ENCODE data around the gene TBC1D2. TPM values are rescaled to one million over a fixed set of nuclear protein-coding genes. Genes with fewer than 3 reads are reported as not detected.

Gene TBC1D2
- total and polyA plus RNA-seq, 2 experiments from 2014 or later: 3.7 to 6.8 TPM

DNA sequence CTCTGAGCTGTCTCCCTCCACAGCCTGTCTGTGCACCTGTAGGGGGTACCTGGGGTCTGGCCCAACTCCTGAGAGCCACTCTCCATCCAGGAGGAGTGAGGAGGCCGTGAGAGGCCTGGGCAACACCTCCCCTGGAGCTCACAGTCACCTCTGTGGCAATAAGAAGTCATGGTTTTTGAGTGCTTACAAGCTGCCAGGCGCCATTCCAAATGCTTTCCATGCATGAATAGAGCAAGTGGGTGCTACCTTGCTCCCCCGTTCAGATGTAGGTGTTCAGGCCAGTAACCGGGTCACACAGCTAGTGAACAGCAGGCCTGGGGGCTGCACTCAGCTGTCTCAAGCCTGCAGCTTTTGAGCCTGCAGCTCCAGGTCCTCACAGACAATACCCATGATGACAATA, 93.6 kb downstream of the TBC1D2 start (continued):
- TF ChIP-seq, protein P1, sequence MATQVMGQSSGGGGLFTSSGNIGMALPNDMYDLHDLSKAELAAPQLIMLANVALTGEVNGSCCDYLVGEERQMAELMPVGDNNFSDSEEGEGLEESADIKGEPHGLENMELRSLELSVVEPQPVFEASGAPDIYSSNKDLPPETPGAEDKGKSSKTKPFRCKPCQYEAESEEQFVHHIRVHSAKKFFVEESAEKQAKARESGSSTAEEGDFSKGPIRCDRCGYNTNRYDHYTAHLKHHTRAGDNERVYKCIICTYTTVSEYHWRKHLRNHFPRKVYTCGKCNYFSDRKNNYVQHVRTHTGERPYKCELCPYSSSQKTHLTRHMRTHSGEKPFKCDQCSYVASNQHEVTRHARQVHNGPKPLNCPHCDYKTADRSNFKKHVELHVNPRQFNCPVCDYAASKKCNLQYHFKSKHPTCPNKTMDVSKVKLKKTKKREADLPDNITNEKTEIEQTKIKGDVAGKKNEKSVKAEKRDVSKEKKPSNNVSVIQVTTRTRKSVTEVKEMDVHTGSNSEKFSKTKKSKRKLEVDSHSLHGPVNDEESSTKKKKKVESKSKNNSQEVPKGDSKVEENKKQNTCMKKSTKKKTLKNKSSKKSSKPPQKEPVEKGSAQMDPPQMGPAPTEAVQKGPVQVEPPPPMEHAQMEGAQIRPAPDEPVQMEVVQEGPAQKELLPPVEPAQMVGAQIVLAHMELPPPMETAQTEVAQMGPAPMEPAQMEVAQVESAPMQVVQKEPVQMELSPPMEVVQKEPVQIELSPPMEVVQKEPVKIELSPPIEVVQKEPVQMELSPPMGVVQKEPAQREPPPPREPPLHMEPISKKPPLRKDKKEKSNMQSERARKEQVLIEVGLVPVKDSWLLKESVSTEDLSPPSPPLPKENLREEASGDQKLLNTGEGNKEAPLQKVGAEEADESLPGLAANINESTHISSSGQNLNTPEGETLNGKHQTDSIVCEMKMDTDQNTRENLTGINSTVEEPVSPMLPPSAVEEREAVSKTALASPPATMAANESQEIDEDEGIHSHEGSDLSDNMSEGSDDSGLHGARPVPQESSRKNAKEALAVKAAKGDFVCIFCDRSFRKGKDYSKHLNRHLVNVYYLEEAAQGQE (IDR thresholded peaks at IDR 0.05; ENCODE audit: unreplicated experiment): no peak
- TF ChIP-seq POLR2AphosphoS5 (IDR thresholded peaks at IDR 0.05; ENCODE audit: low read depth) (no peak), STAT1 (IDR thresholded peaks at IDR 0.05; ENCODE audit: unreplicated experiment) (no peak)

DNA sequence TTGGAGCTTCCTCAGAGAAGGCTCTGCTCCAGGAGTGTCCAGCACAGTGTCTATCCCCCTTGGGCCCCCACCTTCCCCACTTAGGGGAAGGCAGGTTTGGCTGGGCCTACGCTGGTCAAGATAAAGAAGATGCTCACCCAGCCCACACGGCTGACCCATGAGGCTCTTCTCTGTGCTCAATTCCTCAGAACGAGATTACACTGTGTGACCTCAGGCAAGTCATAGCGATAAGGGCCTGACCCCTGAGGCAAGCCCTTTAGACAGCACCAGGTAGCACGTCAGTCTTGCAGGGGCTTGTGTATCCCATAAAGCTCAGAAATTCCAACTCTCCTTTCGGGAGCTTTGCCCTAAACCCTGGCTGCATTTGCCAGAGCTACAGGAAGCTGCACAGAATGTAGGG, 95.7 kb downstream of the TBC1D2 start:
- 0 out of 2 replicates have a peak, but pooled peaks cover 5% of the 10 kb centered on the region for H3K36me3 ChIP-seq (ENCODE audit: insufficient read depth)
- Mint-ChIP-seq H3K4me1 (no peaks in the 10 kb centered on the region; the same call in 2 of the 3 replicates), H3K9me3 (no peaks in the 10 kb centered on the region), H3K27ac (no peak overlapping the region), H3K4me3 (no peak overlapping the region), H3K36me3 (ENCODE audit: low read depth) (no peaks in the 10 kb centered on the region; the same call in 2 of the 3 replicates), H3K27me3 (ENCODE audit: insufficient read depth, low read depth, poor library complexity) (peaks cover 1% of the 10 kb centered on the region)
- ATAC-seq (no peak), DNase-seq (ENCODE audit: low spot score) (no peak)
- H2AFZ ChIP-seq: no peak overlapping the region
- no peak overlapping the region for H3K27ac ChIP-seq (ENCODE audit: low read depth)
- no peaks in the 10 kb centered on the region for H3F3A ChIP-seq (replicated peaks; ENCODE audit: low read depth)
- H3K4me1 ChIP-seq (ENCODE audit: insufficient read depth): no peaks in the 10 kb centered on the region
- no peaks in the 10 kb centered on the region for H3K27me3 ChIP-seq (ENCODE audit: insufficient read depth)
- H3K4me3 ChIP-seq: no peak overlapping the region
- H4K20me1 ChIP-seq (replicated peaks; ENCODE audit: insufficient read depth): peaks cover 3% of the 10 kb centered on the region; the same call in 1 of the 2 replicates
- no peaks in the 10 kb centered on the region for H3K9me2 ChIP-seq (ENCODE audit: insufficient read depth)
- H3K79me2 ChIP-seq (replicated peaks; ENCODE audit: insufficient read depth): no peaks in the 10 kb centered on the region; the same call in 1 of the 2 replicates
- no peak overlapping the region for H3K4me2 ChIP-seq
- TF ChIP-seq ZNF114 (CRISPR knock-in tag; IDR thresholded peaks at IDR 0.05) (no peak), EZH2phosphoT487 (IDR thresholded peaks at IDR 0.05; ENCODE audit: unreplicated experiment) (no peak), NANOG (IDR thresholded peaks at IDR 0.05; ENCODE audit: borderline replicate concordance) (no peak), ZNF331 (CRISPR knock-in tag; IDR thresholded peaks at IDR 0.05; ENCODE audit: low read depth) (no peak), JUNB (IDR thresholded peaks at IDR 0.05; ENCODE audit: unreplicated experiment) (no peak), CREB1 (CRISPR knock-in tag; IDR thresholded peaks at IDR 0.05; ENCODE audit: low read depth) (no peak), STAT1 (IDR thresholded peaks at IDR 0.05; ENCODE audit: unreplicated experiment) (no peak), POLR2AphosphoS5 (IDR thresholded peaks at IDR 0.05; ENCODE audit: low read depth) (no peak)
- TF ChIP-seq, protein P1 (IDR thresholded peaks at IDR 0.05; ENCODE audit: unreplicated experiment): no peak
- TF ChIP-seq, protein P2, sequence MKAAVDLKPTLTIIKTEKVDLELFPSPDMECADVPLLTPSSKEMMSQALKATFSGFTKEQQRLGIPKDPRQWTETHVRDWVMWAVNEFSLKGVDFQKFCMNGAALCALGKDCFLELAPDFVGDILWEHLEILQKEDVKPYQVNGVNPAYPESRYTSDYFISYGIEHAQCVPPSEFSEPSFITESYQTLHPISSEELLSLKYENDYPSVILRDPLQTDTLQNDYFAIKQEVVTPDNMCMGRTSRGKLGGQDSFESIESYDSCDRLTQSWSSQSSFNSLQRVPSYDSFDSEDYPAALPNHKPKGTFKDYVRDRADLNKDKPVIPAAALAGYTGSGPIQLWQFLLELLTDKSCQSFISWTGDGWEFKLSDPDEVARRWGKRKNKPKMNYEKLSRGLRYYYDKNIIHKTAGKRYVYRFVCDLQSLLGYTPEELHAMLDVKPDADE (IDR thresholded peaks at IDR 0.05): no peak
- TF ChIP-seq, protein P3, sequence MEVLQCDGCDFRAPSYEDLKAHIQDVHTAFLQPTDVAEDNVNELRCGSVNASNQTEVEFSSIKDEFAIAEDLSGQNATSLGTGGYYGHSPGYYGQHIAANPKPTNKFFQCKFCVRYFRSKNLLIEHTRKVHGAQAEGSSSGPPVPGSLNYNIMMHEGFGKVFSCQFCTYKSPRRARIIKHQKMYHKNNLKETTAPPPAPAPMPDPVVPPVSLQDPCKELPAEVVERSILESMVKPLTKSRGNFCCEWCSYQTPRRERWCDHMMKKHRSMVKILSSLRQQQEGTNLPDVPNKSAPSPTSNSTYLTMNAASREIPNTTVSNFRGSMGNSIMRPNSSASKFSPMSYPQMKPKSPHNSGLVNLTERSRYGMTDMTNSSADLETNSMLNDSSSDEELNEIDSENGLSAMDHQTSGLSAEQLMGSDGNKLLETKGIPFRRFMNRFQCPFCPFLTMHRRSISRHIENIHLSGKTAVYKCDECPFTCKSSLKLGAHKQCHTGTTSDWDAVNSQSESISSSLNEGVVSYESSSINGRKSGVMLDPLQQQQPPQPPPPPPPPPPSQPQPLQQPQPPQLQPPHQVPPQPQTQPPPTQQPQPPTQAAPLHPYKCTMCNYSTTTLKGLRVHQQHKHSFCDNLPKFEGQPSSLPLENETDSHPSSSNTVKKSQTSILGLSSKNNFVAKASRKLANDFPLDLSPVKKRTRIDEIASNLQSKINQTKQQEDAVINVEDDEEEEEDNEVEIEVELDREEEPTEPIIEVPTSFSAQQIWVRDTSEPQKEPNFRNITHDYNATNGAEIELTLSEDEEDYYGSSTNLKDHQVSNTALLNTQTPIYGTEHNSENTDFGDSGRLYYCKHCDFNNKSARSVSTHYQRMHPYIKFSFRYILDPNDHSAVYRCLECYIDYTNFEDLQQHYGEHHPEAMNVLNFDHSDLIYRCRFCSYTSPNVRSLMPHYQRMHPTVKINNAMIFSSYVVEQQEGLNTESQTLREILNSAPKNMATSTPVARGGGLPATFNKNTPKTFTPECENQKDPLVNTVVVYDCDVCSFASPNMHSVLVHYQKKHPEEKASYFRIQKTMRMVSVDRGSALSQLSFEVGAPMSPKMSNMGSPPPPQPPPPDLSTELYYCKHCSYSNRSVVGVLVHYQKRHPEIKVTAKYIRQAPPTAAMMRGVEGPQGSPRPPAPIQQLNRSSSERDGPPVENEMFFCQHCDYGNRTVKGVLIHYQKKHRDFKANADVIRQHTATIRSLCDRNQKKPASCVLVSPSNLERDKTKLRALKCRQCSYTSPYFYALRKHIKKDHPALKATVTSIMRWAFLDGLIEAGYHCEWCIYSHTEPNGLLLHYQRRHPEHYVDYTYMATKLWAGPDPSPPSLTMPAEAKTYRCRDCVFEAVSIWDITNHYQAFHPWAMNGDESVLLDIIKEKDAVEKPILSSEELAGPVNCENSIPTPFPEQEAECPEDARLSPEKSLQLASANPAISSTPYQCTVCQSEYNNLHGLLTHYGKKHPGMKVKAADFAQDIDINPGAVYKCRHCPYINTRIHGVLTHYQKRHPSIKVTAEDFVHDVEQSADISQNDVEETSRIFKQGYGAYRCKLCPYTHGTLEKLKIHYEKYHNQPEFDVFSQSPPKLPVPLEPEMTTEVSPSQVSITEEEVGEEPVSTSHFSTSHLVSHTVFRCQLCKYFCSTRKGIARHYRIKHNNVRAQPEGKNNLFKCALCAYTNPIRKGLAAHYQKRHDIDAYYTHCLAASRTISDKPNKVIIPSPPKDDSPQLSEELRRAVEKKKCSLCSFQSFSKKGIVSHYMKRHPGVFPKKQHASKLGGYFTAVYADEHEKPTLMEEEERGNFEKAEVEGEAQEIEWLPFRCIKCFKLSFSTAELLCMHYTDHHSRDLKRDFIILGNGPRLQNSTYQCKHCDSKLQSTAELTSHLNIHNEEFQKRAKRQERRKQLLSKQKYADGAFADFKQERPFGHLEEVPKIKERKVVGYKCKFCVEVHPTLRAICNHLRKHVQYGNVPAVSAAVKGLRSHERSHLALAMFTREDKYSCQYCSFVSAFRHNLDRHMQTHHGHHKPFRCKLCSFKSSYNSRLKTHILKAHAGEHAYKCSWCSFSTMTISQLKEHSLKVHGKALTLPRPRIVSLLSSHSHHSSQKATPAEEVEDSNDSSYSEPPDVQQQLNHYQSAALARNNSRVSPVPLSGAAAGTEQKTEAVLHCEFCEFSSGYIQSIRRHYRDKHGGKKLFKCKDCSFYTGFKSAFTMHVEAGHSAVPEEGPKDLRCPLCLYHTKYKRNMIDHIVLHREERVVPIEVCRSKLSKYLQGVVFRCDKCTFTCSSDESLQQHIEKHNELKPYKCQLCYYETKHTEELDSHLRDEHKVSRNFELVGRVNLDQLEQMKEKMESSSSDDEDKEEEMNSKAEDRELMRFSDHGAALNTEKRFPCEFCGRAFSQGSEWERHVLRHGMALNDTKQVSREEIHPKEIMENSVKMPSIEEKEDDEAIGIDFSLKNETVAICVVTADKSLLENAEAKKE (CRISPR knock-in tag; IDR thresholded peaks at IDR 0.05): no peak
